H1 (cell line): ENCODE measurements around the gene BPIFA2. TPM values are rescaled to one million over a fixed set of nuclear protein-coding genes. Genes with fewer than 3 reads are reported as not detected.

Experiments
- CTCF ChIA-PET: fragments of 300-600 bp; sonication (Branson Sonifier 250); formaldehyde crosslinking; loops from one replicate; lab custom pipeline; 2021; ENCODE audit not compliant: partially characterized antibody; lab: Charles Lee
- POLR2A ChIA-PET: fragments of 300-600 bp; sonication (Branson Sonifier 250); formaldehyde crosslinking; loops from one replicate; lab custom pipeline; 2021; ENCODE audit warnings: inconsistent platforms; ENCODE audit not compliant: partially characterized antibody; lab: Charles Lee
- DNase-seq, 2 experiments: peaks; one replicate each; pipeline versions ENCODE4 v3.0.0 to v3.0.0-alpha.2; 2010 to 2022; ENCODE audit warnings: low spot score in 2 of 2, low read depth in 1 of 2, mixed read lengths in 1 of 2
- FAIRE-seq: peaks from 2 replicates; lab custom pipeline; 2011; peaks lifted over from hg19 to GRCh38; lab: Jason Lieb, UNC
- H2AFZ ChIP-seq: 2 replicates; pipeline ENCODE4 v1.8.1; 2012; ENCODE audit warnings: low read length, inconsistent platforms
- H2AK5ac ChIP-seq: 2 replicates; pipeline ENCODE4 v1.6.1; 2013; ENCODE audit warnings: low read depth, low read length
- H2BK120ac ChIP-seq: replicated peaks from 2 replicates; pipeline ENCODE3; 2013; ENCODE audit warnings: low read depth, low read length, inconsistent platforms
- H2BK12ac ChIP-seq: 2 replicates; pipeline ENCODE4 v1.6.1; 2013; ENCODE audit warnings: low read depth, low read length
- H2BK15ac ChIP-seq: 2 replicates; pipeline ENCODE4 v1.6.1; 2013; ENCODE audit warnings: low read length
- H2BK20ac ChIP-seq: 2 replicates; pipeline ENCODE4 v1.6.1; 2013; ENCODE audit warnings: low read length
- H2BK5ac ChIP-seq: 2 replicates; pipeline ENCODE4 v1.6.1; 2013; ENCODE audit warnings: low read depth, low read length
- H3K14ac ChIP-seq: 2 replicates; pipeline ENCODE4 v1.6.1; 2013; ENCODE audit warnings: inconsistent platforms; ENCODE audit not compliant: insufficient read length
- H3K18ac ChIP-seq: 2 replicates; pipeline ENCODE4 v1.6.1; 2013; ENCODE audit warnings: low read length; ENCODE audit errors: extremely low read depth
- H3K23ac ChIP-seq: 2 replicates; pipeline ENCODE4 v1.6.1; 2013; ENCODE audit warnings: inconsistent platforms; ENCODE audit not compliant: insufficient read length
- H3K23me2 ChIP-seq: 2 replicates; pipeline ENCODE4 v1.6.1; 2013; ENCODE audit warnings: low read depth, low read length
- H3K27ac ChIP-seq: 2 replicates; pipeline ENCODE4 v1.6.1; 2011; ENCODE audit warnings: low read depth, low read length, inconsistent platforms
- H3K27me3 ChIP-seq, 4 experiments: replicated peaks in 1 of 4; 1 replicate in 1 of 4; 2 replicates in 3 of 4; pipeline versions ENCODE4 v1.6.1 to v1.8.1; 2011 to 2013; ENCODE audit warnings: low read length in 3 of 4, mild to moderate bottlenecking in 3 of 4, inconsistent platforms in 2 of 4, mixed read lengths in 2 of 4, moderate library complexity in 1 of 4; ENCODE audit not compliant: control insufficient read depth in 3 of 4, insufficient read depth in 3 of 4; ENCODE audit errors: extremely low read depth in 1 of 4
- H3K36me3 ChIP-seq, 4 experiments: 2 replicates each; pipeline versions ENCODE4 v1.6.1 to v1.8.1; 2011 to 2013; ENCODE audit warnings: mild to moderate bottlenecking in 4 of 4, low read length in 3 of 4, moderate library complexity in 2 of 4, control low read depth in 1 of 4, inconsistent platforms in 1 of 4; ENCODE audit not compliant: insufficient read depth in 4 of 4, control insufficient read depth in 2 of 4
- H3K4ac ChIP-seq: replicated peaks from 2 replicates; pipeline ENCODE3; 2013; ENCODE audit warnings: low read length, low read depth, mixed read lengths, inconsistent platforms; ENCODE audit not compliant: insufficient read length
- H3K4me1 ChIP-seq, 4 experiments: replicated peaks in 1 of 4; 1 replicate in 1 of 4; 2 replicates in 3 of 4; pipeline versions ENCODE4 v1.6.1 to v1.8.1; 2011 to 2013; ENCODE audit warnings: low read length in 3 of 4, inconsistent platforms in 2 of 4, mixed read lengths in 1 of 4; ENCODE audit not compliant: insufficient read depth in 4 of 4, control insufficient read depth in 3 of 4
- H3K4me2 ChIP-seq, 2 experiments: 2 replicates each; pipeline versions ENCODE4 v1.6.1 to v1.8.1; 2011 to 2013; ENCODE audit warnings: low read depth in 2 of 2, low read length in 2 of 2, control low read depth in 1 of 2, inconsistent platforms in 1 of 2, mild to moderate bottlenecking in 1 of 2; ENCODE audit not compliant: insufficient read depth in 1 of 2
- H3K4me3 ChIP-seq, 4 experiments: fragments of 200-600, 300-600 bp in 1 of 4; sonication (generic), shearing (Covaris generic), sonication (Bioruptor Twin) in 1 of 4; 2 replicates each; pipeline versions ENCODE4 v1.5.1 to v1.8.1; 2011 to 2016; ENCODE audit warnings: low read length in 4 of 4, low read depth in 3 of 4, control low read depth in 2 of 4, inconsistent platforms in 2 of 4, mild to moderate bottlenecking in 2 of 4, mixed read lengths in 1 of 4, moderate library complexity in 1 of 4; ENCODE audit not compliant: insufficient read depth in 2 of 4; ENCODE audit errors: extremely low read depth in 1 of 4
- H3K56ac ChIP-seq: replicated peaks from 2 replicates; pipeline ENCODE3; 2013; ENCODE audit warnings: low read depth, mild to moderate bottlenecking, mixed read lengths, low read length, inconsistent platforms; ENCODE audit not compliant: insufficient read length
- H3K79me1 ChIP-seq: 2 replicates; pipeline ENCODE4 v1.6.1; 2013; ENCODE audit warnings: low read depth, low read length, control low read depth
- H3K79me2 ChIP-seq, 2 experiments: 2 replicates each; pipeline versions ENCODE4 v1.6.1 to v1.8.1; 2012 to 2013; ENCODE audit warnings: low read length in 2 of 2, mild to moderate bottlenecking in 2 of 2, inconsistent platforms in 1 of 2; ENCODE audit not compliant: insufficient read depth in 2 of 2, control insufficient read depth in 1 of 2
- H3K9ac ChIP-seq, 4 experiments: replicated peaks in 1 of 4; 1 replicate in 1 of 4; 2 replicates in 3 of 4; pipeline versions ENCODE4 v1.6.1 to v1.8.1; 2011 to 2013; ENCODE audit warnings: low read depth in 3 of 4, low read length in 3 of 4, control low read depth in 2 of 4, mild to moderate bottlenecking in 2 of 4, moderate library complexity in 2 of 4, inconsistent platforms in 1 of 4; ENCODE audit errors: extremely low read depth in 1 of 4
- H3K9me3 ChIP-seq, 2 experiments: 2 replicates each; pipeline versions ENCODE4 v1.6.1 to v1.8.1; 2012 to 2013; ENCODE audit warnings: mild to moderate bottlenecking in 2 of 2, moderate library complexity in 2 of 2, control low read depth in 1 of 2, inconsistent platforms in 1 of 2, low read depth in 1 of 2, low read length in 1 of 2, mixed read lengths in 1 of 2; ENCODE audit not compliant: insufficient read depth in 2 of 2
- H4K20me1 ChIP-seq, 2 experiments: replicated peaks in 1 of 2; 2 replicates each; pipeline versions ENCODE3 to v1.8.1; 2011 to 2013; ENCODE audit warnings: inconsistent platforms in 2 of 2, low read length in 2 of 2, mild to moderate bottlenecking in 1 of 2; ENCODE audit not compliant: insufficient read depth in 2 of 2, control insufficient read depth in 1 of 2
- H4K5ac ChIP-seq: 2 replicates; pipeline ENCODE4 v1.6.1; 2013; ENCODE audit warnings: low read length, low read depth, mixed read lengths, inconsistent platforms; ENCODE audit not compliant: insufficient read length
- H4K8ac ChIP-seq: 2 replicates; pipeline ENCODE4 v1.8.0; 2013; ENCODE audit warnings: mild to moderate bottlenecking, moderate library complexity, low read length, inconsistent platforms; ENCODE audit not compliant: insufficient read depth; ENCODE audit errors: extremely low read depth
- H4K91ac ChIP-seq: replicated peaks from 2 replicates; pipeline ENCODE3; 2013; ENCODE audit warnings: low read length, mixed read lengths, inconsistent platforms; ENCODE audit not compliant: insufficient read length
- WGBS, 2 experiments: shearing (Covaris generic) in 1 of 2; methylation state at CpG; one replicate each; pipeline versions ENCODE4 v1.1.6 to v1.1.7; 2013 to 2015; ENCODE audit warnings: low lambda C conversion rate in 2 of 2, mixed read lengths in 2 of 2, inconsistent platforms in 1 of 2, low coverage in 1 of 2, missing lambda C conversion rate in 1 of 2; ENCODE audit not compliant: insufficient replicate concordance in 2 of 2, insufficient coverage in 1 of 2, insufficient read length in 1 of 2; ENCODE audit errors: extremely low coverage in 1 of 2, missing lambda C conversion rate in 1 of 2; 5-methylcytosine and 5-hydroxymethylcytosine counted together
- polyA plus RNA-seq, 7 experiments: library from polyadenylated mRNA; depleted of rRNA in 3 of 7; stranded (reverse) in 5 of 7; unstranded in 2 of 7; fragments of >200 nt in 5 of 7; fragments of 200-250 nt in 2 of 7; gene quantifications; 1 replicate in 5 of 7; 2 replicates in 1 of 7; 4 replicates in 1 of 7; pipeline versions ENCODE4 v1.2.1 to v1.2.3, GENCODE V29; 2011 to 2013; ENCODE audit warnings: missing spikeins in 2 of 7, mixed read lengths in 2 of 7
- total RNA-seq: library from RNA; stranded (reverse); fragmentation: NEBNext Ultra II Directional; extraction: Animal tissue kit (Norgen Biotek cat#: 25700); gene quantifications from 2 replicates; pipeline ENCODE4 v1.2.1, GENCODE V29; 2021

BPIFA2 gene
- total and polyA plus RNA-seq, 2 of the 8 experiments (the other 6 are each of a cell fraction or from before 2014, with no cell fraction given) = not detected

DNA sequence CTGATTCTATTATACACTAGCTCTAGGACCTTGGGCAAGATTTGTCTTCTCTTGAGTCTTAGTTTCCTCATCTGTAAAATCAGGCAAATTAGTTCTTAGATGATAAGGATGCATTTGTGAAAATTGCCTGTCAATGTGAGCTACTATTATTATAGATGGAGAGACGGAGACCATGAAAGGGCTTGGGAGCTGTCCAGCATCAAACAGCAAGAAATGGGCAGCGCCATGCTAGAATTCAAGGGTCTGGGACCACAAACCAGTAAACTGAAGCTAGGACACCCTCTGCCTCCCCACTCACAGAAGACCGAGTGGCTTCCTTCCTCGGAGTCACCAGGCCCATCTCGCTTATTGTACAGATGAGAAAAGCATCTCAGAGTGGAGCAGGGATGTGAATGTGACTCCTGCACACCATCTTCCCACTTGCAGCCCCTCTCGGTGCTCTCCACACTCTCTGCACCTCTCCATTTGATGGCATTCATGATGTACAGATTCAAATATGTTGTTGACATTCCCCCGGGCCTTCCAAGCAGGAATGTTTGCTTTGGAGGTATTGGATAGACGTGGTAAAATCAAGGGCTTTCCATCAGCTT is 25.0 kb downstream of the BPIFA2 start:
- DNase-seq = no peak
- CTCF ChIA-PET = interaction anchor here (0.8 to 1.6 kb wide), 4 partner anchors 10 to 97 kb away, joined by 3 to 5 read pairs (median 3); no protein-coding TSS in a partner anchor
- no peak overlapping the region for H3K56ac ChIP-seq

More for the DNA sequence above, 25.0 kb downstream of the BPIFA2 start:
- no peak overlapping the region for H4K8ac ChIP-seq
- no peak overlapping the region for H2BK12ac ChIP-seq
- H4K5ac ChIP-seq = no peak overlapping the region
- no peak overlapping the region for H3K23ac ChIP-seq
- no peaks in the 10 kb centered on the region for H3K79me2 ChIP-seq
- no peak overlapping the region for H3K27ac ChIP-seq
- H3K79me1 ChIP-seq = no peaks in the 10 kb centered on the region
- H3K4me3 ChIP-seq = no peak overlapping the region
- POLR2A ChIA-PET = no interaction called here
- no peak overlapping the region for H2AK5ac ChIP-seq
- H3K36me3 ChIP-seq = no peaks in the 10 kb centered on the region
- H3K4me2 ChIP-seq = no peak overlapping the region
- no peak for FAIRE-seq
- WGBS, 2 experiments = 85% methylated on average over 8 of the region's 8 CpGs; no CpG with 5 or more reads in 1 of the 2 experiments
- H3K9me3 ChIP-seq = no peaks in the 10 kb centered on the region
- no peak overlapping the region for H2AFZ ChIP-seq
- no peak overlapping the region for H2BK20ac ChIP-seq
- no peak overlapping the region for H3K14ac ChIP-seq
- H4K20me1 ChIP-seq = no peaks in the 10 kb centered on the region
- H2BK120ac ChIP-seq = no peak overlapping the region
- H3K9ac ChIP-seq = no peak overlapping the region
- no peaks in the 10 kb centered on the region for H3K4me1 ChIP-seq
- no peaks in the 10 kb centered on the region for H3K23me2 ChIP-seq
- H2BK15ac ChIP-seq = no peak overlapping the region
- no peak overlapping the region for H4K91ac ChIP-seq
- 0 out of 7 replicates have a peak, but pooled peaks cover 0 to 2% (median 0%) of the 10 kb centered on the region in 4 experiments for H3K27me3 ChIP-seq
- no peak overlapping the region for H3K18ac ChIP-seq
- H3K4ac ChIP-seq = no peak overlapping the region
- no peak overlapping the region for H2BK5ac ChIP-seq
